GM19043 (cell line): ENCODE measurements around the gene CCL13.
"Not testable (repeated sequence)": the region's sequence is repeated elsewhere in the genome, so short reads cannot be mapped to it uniquely, and the experiment has no call there.

ENCODE experiments used
- ATAC-seq: cut with Tn5 transposase; IDR thresholded peaks from one replicate; pipeline ENCODE4 v1.9.1; 2021; ENCODE audit warnings: low read depth; ENCODE audit not compliant: unreplicated experiment

Gene CCL13

GRCh38 chr17:34356194-34356593, at the start of gene CCL13:
TSS of gene CCL13 (plus strand) at chr17:34356480. CDS start at chr17:34356527, 47 bp downstream.
- no peak for ATAC-seq

GRCh38 chr17:34307110-34307509, 49.2 kb upstream of the CCL13 start:
- no peak for ATAC-seq

- no peak for ATAC-seq
Observed at GRCh38 chr17:34308371-34308770, 47.9 kb upstream of the CCL13 start.

GRCh38 chr17:34311291-34311690, 45.0 kb upstream of the CCL13 start:
- ATAC-seq, result no peak

GRCh38 chr17:34312080-34312479, 44.2 kb upstream of the CCL13 start:
- ATAC-seq, result no peak

- ATAC-seq, result no peak
Observed at GRCh38 chr17:34313164-34313563, 43.1 kb upstream of the CCL13 start.

- no peak for ATAC-seq
Observed at GRCh38 chr17:34314279-34314678, 42.0 kb upstream of the CCL13 start.

- ATAC-seq, result no peak
Observed at GRCh38 chr17:34318474-34318873, 37.8 kb upstream of the CCL13 start.

GRCh38 chr17:34319039-34319483, 37.2 kb upstream of the CCL13 start, which contains the start of gene CCL8:
TSS of gene CCL8 (plus strand) at chr17:34319435. CDS start at chr17:34319502, 67 bp downstream.
- ATAC-seq, result no peak

- ATAC-seq, result no peak
Observed at GRCh38 chr17:34321964-34322363, 34.3 kb upstream of the CCL13 start.

- not testable (repeated sequence) for ATAC-seq
Observed at GRCh38 chr17:34327580-34327979, 28.7 kb upstream of the CCL13 start.

- no peak for ATAC-seq
Observed at GRCh38 chr17:34337701-34338100, 18.6 kb upstream of the CCL13 start.

- no peak for ATAC-seq
Observed at GRCh38 chr17:34339138-34339770, 17.0 kb upstream of the CCL13 start.

- no peak for ATAC-seq
Observed at GRCh38 chr17:34341916-34342315, 14.4 kb upstream of the CCL13 start.

GRCh38 chr17:34347063-34347462, 9.2 kb upstream of the CCL13 start:
- no peak for ATAC-seq

- no peak for ATAC-seq
Observed at GRCh38 chr17:34349751-34350150, 6.5 kb upstream of the CCL13 start.

GRCh38 chr17:34351096-34351495, 5.2 kb upstream of the CCL13 start:
- ATAC-seq, result no peak

- ATAC-seq, result no peak
Observed at GRCh38 chr17:34352191-34352590, 4.1 kb upstream of the CCL13 start.

GRCh38 chr17:34354637-34355036, 1.6 kb upstream of the CCL13 start:
- ATAC-seq, result no peak

- ATAC-seq, result no peak
Observed at GRCh38 chr17:34357398-34357797, 1.1 kb downstream of the CCL13 start.

- ATAC-seq, result no peak
Observed at GRCh38 chr17:34358631-34359030, 2.4 kb downstream of the CCL13 start.

GRCh38 chr17:34360601-34361270, 4.5 kb downstream of the CCL13 start:
- no peak for ATAC-seq
